NK-92 (cell line): ENCODE results near the gene CAPN12.

Source experiments
- DNase-seq: peaks from one replicate; lab custom pipeline; 2025; ENCODE audit not compliant: unreplicated experiment; lab: John Stamatoyannopoulos, UW

Gene CAPN12

DNA sequence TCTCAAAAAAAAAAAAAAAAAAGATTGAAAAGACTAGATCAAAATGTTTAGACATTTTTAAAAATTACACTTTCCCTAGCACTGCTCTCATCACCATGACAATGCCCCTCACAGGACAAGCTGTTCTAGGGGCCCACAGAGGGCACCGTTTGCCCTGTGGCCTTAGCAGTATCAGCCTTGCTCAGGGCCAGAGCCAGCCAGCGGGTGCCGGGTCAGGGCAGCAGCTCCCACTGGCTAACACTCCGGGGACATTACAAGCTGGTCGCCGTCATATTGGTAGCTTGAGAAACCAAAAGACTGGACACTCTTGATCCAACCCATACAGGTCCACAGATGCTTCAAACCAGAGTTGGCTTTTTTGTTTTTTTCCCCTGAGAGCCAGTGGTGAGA lies 18.0 kb downstream of the CAPN12 start:
- DNase-seq: no peak

DNA sequence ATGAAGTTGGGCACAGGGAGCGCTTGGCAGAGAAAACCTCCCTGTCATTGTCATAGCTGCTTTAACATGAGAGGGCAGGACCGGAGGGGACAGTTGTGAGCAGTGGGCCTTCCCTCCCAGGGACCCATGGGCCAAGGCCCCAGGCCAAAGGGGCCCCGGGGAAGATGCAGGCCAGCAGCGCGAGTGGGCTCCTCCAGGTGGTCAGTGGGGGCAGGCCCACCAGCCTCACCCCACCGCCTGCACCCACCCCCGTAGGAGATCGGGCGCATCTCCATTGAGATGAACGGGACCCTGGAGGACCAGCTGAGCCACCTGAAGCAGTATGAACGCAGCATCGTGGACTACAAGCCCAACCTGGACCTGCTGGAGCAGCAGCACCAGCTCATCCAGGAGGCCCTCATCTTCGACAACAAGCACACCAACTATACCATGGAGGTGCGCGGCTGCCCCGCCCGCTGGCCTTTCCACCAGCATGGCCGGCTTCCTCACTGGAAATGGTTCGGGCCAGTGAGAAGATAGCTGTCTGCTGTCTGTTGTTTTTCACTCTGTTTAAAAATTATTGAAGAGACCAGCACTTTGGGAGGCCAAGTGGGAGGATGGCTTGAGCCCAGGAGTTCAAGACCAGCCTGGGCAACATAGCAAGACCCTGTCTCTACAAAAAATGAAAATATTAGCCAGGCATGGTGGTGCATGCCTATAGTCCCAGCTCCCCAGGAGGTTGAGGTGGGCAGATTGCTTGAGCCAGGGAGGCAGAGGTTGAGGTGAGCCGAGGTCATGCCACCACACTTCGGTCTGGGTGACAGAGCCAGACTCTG lies 18.6 kb downstream of the CAPN12 start:
- DNase-seq: no peak

DNA sequence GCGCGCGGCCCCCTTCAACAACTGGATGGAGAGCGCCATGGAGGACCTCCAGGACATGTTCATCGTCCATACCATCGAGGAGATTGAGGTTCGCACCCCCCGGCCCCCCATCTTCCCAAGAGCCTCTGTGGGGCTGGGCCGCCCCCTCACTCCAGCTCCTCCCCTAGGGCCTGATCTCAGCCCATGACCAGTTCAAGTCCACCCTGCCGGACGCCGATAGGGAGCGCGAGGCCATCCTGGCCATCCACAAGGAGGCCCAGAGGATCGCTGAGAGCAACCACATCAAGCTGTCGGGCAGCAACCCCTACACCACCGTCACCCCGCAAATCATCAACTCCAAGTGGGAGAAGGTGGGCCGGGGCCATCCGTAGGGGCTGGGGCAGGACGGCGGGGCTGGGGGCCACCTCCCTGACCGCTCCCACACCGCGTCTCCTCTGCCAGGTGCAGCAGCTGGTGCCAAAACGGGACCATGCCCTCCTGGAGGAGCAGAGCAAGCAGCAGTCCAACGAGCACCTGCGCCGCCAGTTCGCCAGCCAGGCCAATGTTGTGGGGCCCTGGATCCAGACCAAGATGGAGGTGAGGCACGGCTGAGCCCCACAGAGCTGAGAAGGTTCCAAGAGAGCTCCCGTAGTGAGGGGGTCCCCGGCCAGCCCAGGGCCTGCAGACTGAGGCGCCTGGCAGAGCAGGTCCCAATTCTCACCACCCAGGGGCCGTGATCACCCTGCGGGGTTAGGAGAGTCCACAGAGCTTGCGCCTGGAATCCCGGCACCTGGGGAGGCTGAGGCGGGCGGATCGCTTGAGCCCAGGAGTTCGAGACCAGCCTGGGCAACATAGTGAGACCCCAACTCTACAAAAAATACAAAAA lies 20.1 kb downstream of the CAPN12 start:
- no peak for DNase-seq

DNA sequence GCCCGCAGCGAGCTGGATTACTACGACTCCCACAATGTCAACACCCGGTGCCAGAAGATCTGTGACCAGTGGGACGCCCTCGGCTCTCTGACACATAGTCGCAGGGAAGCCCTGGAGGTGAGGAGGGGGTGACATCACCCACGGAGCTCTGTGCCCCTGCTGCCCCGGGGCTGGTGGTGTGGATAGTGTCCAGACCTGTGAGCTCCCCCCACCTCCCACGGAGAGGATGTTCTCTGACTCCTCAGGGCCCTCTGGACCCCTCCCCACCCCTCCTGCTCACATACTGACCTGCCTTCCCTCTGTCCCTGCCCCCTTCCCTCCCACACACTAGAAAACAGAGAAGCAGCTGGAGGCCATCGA lies 20.7 kb downstream of the CAPN12 start:
- no peak for DNase-seq

DNA sequence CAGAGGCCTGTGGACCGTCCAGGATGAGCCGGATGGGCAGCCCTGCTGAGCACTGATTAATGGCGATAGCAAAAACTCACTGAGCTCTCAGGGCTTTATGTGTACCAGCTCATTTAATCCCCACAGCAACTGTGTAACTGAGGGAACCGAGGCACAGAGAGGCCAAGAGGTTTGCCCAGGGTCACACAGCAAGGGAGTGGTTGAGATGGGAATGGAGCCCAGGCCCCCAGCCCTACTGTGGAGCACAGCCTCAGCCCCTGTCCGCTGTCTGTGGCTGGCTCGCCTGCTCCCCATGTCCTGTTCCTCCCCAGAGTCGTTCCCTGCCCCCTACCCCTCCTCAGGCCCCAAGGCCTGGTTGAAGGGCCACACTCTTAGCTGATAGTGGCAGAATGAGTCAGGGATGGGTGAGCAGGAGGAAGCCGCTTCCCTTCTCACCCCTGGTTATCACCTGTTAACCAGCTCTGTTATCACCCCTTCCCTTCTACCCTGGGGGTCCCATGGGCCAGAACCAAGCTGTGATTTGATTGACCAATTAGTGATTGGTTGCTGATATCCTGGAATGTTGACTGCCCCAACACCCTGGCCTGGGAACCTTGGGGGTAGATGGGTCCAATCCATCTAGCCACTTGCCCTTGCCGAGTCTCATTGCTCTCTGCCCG lies 21.2 kb downstream of the CAPN12 start:
- no peak for DNase-seq

DNA sequence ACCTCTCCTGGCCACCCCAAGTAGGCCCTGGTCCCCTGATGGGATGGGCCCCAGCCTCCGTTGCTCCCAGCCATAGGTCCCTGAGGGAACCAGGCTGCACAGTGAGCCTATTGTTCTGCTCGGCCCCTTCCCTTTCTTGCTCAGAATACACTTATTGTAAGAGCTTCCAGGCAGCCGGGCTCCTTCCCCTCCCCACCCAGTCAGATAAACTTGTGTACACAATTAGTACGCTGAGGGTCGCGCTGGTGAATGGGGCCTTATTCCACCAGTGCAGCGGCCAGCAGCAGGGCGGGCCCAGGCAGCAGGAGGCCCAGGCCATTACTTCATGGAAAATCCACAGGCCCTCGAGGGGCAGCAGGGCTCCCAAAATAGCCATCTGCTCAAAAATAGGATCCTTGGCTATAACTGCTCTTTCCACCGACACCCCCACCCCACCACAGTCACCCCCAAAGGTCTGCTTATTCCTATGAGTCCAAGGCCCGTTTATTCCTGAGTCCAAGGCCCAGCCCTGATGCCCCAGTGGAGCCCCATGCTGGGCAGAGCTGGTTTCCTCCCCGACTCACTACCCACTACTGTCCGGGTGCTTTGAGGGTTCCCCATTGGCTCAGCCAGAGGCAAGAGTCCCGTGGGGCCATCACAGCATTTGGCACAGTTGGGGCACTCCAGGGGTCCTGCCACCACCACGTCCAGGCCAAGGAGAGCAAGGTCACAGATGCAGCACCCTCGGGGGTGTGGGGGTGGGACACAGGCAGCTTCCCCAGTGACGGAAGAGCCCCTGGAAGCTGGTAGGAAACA lies 22.1 kb downstream of the CAPN12 start:
- no peak for DNase-seq

DNA sequence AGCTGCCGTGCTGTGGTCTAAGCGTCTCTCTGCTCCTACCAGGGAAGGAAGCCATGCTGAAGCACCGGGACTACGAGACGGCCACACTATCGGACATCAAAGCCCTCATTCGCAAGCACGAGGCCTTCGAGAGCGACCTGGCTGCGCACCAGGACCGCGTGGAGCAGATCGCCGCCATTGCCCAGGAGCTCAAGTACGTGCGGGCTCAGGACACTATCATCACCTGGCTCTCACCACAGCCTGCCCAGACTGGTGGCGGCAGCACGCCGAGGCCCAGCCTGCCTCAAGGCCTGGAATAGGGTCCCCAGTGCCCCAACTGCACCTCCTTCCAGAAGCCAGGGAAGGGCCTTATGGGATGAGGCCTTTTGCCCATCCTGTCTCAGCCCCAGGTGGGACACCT lies 22.8 kb downstream of the CAPN12 start:
- no peak for DNase-seq

DNA sequence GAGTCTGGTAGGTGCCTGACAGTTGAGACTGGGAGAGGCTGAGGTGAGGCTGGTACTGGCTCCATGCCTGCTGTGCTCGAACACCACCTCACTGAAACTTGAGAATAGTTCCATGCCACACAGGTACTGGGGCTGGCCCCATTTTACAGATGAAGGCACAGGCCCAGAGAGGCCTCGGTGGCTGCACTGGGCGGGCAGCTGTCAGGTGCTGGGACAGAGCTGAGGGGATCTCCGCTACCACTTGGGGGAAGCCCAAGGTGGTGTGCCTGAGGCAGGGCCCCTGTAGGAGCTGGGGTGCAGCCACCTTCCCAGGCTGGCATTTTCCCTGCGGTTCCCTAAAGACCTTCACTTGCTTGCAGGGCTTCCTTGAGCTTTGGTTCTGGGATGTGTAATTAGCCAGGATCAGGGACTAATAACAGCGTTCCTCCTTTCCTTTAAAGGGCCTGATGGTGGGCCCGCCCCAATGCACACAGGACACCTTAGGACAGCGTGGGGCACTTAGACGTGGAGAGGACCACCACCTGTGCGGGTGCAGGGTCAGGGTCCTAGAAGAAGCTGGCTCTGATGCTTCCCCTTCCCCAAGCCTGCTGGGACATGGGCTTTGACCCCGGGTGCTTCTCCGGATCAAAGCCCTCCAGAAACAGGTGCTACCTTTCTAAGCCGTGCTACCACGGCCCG lies 23.6 kb downstream of the CAPN12 start:
- no peak for DNase-seq

DNA sequence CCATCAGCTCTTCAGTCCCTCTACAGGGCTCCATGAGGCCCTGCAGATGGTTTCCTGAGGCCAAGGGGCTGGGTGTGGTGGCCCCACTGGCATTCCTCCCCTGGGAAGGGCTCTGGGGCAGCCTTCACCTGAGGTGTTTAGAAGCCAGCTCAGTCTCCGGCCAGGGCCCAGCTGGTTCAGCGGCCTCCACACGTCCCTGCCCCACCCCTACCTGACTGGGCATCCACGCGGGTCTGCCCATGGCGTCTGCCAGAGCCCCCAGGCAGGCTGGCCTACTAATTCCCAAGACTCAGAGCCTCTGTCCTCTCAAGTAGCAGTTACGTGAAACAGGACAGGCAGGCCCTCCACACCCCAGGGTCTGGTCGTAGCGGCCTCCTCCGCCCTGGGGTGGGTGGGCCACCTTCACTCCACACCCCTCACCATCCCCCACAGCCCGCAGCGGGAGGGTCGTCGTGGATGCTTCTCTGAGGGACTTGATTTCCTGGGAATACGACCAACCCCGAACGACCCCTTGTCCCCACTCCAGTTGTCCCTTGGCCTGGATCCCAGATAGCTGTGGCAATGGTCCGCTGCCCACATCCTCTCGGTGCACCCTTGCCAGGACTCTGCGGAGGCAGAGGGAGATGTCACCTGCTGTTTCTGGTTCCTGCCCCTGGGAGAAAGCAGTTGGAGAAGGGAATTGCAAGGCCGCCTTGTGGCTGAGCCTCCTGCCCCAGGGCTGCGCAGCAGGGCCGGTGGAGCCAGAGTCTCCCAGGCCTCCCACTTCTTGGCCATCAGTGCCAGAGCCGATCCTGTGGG lies 24.3 kb downstream of the CAPN12 start:
- DNase-seq: no peak

DNA sequence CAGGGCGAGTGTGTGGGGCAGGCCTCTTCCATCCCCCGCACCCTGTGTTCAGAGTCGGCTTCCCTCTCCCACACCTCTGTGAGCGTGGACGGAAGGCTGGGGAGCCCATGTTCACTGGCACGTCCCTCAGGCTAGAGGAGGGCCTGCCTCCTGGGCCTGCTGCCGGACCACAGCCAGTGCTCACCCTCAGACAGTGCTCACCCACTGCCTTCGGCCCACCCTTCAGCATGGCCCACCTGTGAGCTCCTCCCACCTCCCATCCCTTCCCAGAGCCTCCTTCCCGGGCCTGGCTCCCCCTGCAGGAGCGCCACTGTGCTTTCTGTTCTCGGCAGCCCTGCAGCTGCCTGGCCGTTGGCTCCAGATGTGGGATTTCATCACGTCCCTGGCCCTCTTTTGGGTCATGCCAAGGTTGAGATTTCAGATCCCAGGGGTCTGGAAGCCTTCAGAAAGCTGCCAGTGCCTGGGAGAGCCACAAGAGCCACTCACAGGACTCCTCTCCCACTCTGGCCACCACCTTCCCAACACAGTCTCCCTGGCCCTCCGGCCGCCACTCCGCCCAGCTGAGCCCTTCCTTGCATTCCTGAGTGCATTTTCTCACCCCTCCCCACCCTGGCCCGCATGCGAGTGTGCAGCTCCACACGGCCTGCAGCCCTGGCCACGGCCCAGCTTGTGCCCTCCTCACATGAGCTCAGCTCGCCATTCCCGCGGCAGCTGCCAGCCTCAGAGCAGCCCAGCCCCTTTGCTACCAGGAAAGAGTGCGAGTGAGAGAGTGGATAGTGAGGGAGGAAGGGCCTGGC lies 25.3 kb downstream of the CAPN12 start:
- DNase-seq: no peak

DNA sequence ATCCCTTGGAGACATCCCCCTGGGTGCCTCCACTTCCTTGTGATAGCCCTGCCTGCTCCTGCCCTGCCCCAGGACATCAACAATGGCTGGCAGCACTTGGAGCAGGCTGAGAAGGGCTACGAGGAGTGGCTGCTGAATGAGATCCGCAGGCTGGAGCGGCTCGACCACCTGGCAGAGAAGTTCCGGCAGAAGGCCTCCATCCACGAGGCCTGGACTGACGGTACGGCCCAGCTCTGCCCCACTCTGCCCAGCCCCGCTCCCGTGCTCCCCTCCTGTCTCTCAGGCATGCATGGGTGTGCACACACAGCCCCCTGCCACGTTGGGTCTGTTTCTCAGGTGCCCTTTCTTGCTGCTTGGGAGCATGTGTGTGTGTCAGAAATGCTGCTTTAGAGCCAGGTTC lies 26.4 kb downstream of the CAPN12 start:
- no peak for DNase-seq

DNA sequence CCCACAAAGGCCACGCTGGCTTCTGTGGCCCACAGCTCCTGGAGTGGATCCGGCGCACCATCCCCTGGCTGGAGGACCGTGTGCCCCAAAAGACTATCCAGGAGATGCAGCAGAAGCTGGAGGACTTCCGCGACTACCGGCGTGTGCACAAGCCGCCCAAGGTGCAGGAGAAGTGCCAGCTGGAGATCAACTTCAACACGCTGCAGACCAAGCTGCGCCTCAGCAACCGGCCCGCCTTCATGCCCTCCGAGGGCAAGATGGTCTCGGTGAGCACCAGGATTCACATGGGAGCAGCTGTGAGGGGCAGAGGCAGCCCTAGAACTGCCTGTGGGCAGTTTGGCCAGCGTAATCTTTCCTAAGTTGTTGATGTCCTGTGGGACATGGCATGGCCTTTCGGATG lies 27.2 kb downstream of the CAPN12 start:
- DNase-seq: no peak

DNA sequence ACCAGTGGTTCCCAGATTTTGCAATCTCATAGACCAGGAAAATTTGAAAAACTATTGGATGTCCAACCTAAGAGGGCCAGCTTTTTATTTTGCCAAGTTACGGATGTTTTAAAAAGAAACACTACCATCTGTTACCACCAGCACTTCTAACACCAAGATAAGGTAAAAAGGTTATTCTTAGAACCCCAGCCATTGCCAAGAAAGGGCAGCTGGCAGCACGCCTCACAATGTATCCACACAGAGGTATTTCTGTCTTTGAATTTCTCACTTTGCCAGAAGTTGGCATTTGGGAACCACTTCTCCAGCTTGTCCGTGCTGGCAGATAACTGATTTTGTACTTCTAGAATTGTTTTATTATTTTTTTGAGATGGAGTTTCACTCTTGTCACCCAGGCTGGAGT lies 28.7 kb downstream of the CAPN12 start:
- DNase-seq: no peak

DNA sequence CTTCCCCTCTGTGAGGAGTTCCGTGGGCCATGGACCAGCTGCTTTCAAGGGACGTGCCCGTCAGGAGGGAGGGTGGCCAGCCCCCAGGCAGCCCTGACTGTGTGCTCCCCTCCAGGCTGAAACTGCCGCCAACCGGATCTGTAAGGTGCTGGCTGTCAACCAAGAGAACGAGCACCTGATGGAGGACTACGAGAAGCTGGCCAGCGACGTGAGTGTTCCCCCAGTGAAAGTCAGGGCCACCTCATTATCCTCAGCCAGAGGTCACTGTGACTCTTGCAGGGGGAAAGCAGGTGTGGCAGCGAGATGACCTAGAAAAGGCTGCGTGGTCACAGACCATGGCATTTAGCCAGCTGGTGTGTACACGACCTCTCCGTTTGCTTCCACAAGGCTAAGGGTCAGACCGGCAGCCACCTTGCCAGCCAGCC lies 29.9 kb downstream of the CAPN12 start:
- no peak for DNase-seq

DNA sequence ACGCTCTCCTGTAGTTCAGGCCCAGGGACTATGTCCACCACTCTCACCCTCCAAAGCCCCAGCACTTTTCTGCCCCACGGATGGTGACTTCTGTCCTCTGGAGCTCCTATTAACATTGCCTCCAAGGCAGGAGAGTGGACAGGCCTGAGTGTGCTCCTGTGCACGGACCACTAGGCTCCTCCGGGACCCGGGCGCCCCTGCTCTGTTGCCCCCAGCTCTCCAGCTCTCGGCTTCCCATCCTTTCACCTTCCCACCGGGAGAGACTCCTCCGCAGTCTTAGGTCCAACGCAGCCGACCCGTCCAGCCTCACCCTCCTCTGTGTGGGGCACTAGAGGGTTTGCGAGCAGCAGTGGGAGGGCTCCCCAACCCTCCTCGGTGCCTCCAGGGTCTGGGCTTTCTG lies 30.4 kb downstream of the CAPN12 start:
- no peak for DNase-seq

DNA sequence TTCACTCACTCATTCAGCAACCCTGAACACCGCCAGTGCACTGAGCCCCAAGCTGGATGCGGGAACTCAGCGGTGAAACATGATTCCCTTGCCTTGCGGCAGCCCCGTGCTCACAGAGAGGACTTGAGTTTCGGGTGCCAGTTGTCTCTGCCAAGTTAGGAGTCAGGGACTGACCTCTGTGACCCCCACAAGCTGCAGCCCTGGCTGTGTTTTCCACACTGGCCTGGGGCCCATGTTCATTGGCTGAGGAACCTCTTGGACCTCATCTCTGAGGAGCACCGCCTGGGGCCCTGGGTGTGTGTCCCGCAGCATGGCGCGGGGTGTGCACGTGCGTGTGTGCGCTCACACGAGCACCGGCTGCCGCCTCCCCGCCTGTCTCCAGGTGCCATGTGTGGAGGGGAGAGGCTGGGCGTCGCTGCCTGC lies 31.0 kb downstream of the CAPN12 start:
- DNase-seq: no peak

DNA sequence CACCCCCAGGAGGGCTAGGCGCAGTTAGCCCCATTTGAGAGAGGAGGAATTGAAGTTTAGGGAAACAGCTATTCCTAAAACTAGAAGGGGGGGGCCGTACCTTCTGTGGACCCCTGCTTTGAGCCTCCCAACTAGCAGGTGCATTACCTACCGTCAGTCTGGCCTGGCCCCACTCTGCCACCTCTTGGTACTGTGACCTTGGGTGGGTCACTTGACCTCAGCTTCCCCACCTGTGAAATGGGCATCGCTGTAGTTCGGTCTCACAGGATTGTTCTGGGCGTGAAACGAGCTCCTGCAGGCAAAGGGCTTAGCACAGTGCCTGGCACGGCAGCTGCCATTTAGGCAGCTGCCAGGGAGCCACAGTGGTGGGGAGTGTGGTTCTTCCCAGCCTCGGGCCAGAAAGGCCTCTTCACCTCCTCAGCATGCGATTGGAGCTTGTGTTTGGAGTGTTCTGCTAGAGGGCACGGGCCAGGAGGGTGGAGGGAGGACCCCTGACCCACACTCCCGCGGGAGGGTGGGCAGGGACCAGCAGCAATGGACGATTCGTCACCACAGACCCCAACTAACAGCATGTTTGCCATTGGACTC lies 32.0 kb downstream of the CAPN12 start:
- no peak for DNase-seq

DNA sequence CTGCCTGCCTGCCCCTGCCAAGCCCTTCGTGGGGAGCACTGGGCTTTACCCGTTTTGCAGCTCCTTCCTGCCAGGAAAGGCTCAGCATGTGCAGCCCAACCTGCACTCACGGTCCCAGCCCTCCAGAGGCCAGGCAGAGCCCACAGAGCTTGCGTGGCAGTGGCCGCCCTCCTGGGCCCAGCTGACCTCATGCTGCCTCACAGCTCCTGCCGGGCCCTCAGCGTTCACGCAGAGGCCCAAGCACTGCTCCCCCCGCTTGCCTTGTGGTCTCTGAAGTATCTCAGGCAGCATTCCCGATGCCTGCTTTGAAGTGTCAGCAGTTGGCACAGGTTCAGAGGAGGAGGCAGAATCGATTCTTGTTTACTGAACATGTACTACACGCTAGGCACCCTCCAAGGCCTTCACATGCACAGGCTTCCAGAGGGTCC lies 32.5 kb downstream of the CAPN12 start:
- no peak for DNase-seq
